ENCODE measurements around the gene PRDM5.

- TF ChIP-seq, protein P1, sequence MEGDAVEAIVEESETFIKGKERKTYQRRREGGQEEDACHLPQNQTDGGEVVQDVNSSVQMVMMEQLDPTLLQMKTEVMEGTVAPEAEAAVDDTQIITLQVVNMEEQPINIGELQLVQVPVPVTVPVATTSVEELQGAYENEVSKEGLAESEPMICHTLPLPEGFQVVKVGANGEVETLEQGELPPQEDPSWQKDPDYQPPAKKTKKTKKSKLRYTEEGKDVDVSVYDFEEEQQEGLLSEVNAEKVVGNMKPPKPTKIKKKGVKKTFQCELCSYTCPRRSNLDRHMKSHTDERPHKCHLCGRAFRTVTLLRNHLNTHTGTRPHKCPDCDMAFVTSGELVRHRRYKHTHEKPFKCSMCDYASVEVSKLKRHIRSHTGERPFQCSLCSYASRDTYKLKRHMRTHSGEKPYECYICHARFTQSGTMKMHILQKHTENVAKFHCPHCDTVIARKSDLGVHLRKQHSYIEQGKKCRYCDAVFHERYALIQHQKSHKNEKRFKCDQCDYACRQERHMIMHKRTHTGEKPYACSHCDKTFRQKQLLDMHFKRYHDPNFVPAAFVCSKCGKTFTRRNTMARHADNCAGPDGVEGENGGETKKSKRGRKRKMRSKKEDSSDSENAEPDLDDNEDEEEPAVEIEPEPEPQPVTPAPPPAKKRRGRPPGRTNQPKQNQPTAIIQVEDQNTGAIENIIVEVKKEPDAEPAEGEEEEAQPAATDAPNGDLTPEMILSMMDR (optimal IDR thresholded peaks at IDR 0.05 in 1 of 3, IDR thresholded peaks at IDR 0.05 in 1 of 3, conservative IDR thresholded peaks at IDR 0.05 in 1 of 3; ENCODE audit: extremely low read depth in 1 of 3, insufficient read depth in 2 of 3, low read length in 3 of 3) = no peak
- TF ChIP-seq EZH2 (IDR thresholded peaks at IDR 0.05; ENCODE audit: low read length) = no peak
These were observed 60.1 kb downstream of the PRDM5 start for GRCh38 chr4:120862432-120862831.

All from keratinocyte (primary cell).